Left cardiac atrium (tissue), 4 donors: ENCODE results near the gene TDRD6. TPM values are rescaled to one million over a fixed set of nuclear protein-coding genes. Genes with fewer than 3 reads are reported as not detected.
"Not testable (repeated sequence)": the region's sequence is repeated elsewhere in the genome, so short reads cannot be mapped to it uniquely, and the experiment has no call there.

Experiments used
- ATAC-seq, 2 donors: fragments of 200-7000 bp; cut with Tn5 transposase; one replicate each; pipeline ENCODE4 v1.9.1; 2020; ENCODE audit warnings: mild to moderate bottlenecking in 2 of 2, moderate library complexity in 2 of 2
- DNase-seq: peaks from one replicate; pipeline ENCODE4 v3.0.0-alpha.2; 2020
- intact Hi-C, 2 donors: fragments of 100-400 bp; cut with DNase I; formaldehyde crosslinking; loops; one replicate each; pipeline versions ENCODE4 v1.14.1 to v1.15.1; 2022 to 2023
- long read RNA-seq: library from polyadenylated mRNA; unstranded; transcript quantifications from one replicate; pipeline ENCODE4 v2.0.0, GENCODE V29; 2021
- total RNA-seq, 2 donors: library from RNA; stranded (reverse); fragmentation: NEBNext Ultra II Directional; extraction: Animal tissue kit (Norgen Biotek cat#: 25700); gene quantifications; one replicate each; pipeline ENCODE4 v1.2.1, GENCODE V29; 2021
- donor health status: DM: no; HTN: yes; CAD: no.
- donor health status: DM: no; HTN: yes; CAD: no; lungs with severe emphysema.
- donor health status: DM: yes; HTN: yes; CAD: no.
- donor health status: Dilated cardiomyopathy.

TDRD6 gene, protein sequence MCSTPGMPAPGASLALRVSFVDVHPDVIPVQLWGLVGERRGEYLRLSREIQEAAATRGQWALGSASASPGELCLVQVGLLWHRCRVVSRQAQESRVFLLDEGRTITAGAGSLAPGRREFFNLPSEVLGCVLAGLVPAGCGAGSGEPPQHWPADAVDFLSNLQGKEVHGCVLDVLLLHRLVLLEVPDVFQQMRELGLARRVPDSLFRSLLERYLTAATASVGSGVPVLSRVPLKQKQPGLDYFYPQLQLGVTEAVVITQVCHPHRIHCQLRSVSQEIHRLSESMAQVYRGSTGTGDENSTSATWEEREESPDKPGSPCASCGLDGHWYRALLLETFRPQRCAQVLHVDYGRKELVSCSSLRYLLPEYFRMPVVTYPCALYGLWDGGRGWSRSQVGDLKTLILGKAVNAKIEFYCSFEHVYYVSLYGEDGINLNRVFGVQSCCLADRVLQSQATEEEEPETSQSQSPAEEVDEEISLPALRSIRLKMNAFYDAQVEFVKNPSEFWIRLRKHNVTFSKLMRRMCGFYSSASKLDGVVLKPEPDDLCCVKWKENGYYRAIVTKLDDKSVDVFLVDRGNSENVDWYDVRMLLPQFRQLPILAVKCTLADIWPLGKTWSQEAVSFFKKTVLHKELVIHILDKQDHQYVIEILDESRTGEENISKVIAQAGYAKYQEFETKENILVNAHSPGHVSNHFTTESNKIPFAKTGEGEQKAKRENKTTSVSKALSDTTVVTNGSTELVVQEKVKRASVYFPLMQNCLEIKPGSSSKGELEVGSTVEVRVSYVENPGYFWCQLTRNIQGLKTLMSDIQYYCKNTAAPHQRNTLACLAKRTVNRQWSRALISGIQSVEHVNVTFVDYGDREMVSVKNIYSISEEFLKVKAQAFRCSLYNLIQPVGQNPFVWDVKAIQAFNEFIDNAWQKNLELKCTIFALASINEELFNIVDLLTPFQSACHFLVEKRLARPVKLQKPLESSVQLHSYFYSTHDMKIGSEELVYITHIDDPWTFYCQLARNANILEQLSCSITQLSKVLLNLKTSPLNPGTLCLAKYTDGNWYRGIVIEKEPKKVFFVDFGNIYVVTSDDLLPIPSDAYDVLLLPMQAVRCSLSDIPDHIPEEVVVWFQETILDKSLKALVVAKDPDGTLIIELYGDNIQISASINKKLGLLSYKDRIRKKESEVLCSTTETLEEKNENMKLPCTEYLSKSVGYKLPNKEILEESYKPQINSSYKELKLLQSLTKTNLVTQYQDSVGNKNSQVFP (N-terminal part only)
- under 1 TPM; 0.21 to 0.71 TPM for total RNA-seq
- long read RNA-seq: 0 reads

DNA sequence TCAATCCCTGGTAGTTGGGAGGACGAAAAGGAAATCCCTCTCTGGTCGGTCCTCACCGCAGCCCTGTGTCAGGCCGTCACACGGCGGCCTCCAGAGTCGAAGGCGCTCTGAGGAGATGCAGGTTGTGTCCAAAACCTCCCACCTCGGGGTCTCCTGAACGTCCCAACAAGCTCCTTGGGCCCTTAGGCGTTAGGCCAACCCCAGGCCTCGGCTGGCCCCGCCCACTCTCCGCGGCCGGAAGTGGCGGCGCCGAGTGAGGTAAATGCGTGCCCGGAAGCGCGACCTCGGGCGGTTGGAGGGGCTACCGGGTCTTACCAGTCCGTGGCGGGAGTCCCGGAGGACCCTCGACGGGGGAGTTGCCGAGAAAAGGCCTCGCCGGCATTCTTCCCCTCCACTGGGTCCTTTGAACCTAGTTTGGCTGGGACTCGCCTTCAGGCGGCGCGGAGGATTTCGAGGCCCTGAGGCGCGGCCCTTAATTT, at the start of gene TDRD6:
Gene TDRD6 (plus strand): TSS at position 267 of the 479 bp plus-strand sequence. CDS start 244 bp downstream, outside the sequence.
- intact Hi-C loops: no loop called here
- DNase-seq (peak; percentile 21), ATAC-seq (no peak)

DNA sequence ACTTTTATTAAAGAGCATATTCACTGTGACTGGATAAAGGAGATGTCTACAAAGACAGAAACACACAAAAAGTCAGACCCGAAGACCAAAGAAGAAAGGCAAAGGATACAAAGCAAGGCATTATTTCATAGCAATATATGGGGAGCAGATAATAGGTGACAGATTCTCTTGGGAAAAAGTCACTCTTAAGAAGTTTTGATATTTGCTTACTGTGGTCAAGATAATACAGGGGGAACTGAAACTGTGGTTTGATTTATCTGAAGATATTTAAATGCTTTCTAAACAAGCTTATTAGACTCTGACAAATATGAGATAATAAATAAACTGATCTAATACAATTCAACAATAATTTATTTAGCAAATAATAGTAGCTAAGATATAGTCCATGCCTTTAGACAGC, 49.8 kb upstream of the TDRD6 start:
- no peak for ATAC-seq
- DNase-seq: no peak
- intact Hi-C loops: no loop called here

- ATAC-seq (no peak), DNase-seq (no peak)
- intact Hi-C loops: no loop called here
Measured at GRCh38 chr6:46638650-46639049, 49.0 kb upstream of the TDRD6 start.

DNA sequence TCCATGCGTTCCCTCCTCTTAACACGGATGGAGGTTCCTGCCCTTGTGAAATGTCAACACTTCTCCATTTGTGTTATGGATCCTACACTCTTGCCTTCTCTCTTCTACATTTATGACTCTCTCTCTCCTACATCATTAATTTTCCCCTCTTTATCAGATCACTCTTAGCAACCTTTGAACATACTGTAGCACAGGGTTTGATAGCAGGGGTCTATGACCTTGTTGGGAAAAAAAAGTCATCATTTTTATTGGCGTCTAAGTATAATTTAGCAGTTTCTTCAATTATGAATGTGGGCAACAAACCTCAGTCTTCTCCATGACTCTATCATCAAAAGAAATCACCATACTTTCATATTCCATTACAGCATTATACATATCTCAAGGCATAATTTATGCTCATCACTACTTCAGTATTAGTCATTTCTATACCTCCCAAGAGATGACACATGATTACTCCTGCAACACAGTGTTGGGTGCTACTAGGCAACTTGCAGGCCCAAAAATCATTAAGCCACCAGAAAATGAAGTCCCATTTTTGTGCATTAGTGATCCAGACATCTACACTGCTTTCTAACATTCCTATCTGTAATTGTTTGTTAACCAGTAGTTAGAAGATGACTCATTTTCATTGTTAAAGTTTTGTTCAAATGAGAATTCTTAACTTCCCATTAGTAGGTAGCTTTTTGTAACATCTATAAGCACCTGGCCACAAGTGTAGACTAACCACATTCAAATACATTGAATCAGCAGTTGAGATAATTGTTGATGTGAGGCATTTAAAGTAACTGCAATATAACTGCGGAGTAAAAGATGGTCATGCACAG, 44.5 kb upstream of the TDRD6 start:
- intact Hi-C loops: no loop called here
- no peak for ATAC-seq

GRCh38 chr6:46645265-46645664, 42.4 kb upstream of the TDRD6 start:
- no peak for ATAC-seq
- intact Hi-C loops: no loop called here
- no peak for DNase-seq

More for the DNA sequence above, 44.5 kb upstream of the TDRD6 start:
- no peak for DNase-seq

GRCh38 chr6:46648108-46648507, 39.6 kb upstream of the TDRD6 start:
- DNase-seq, ATAC-seq, intact Hi-C loops: not testable (repeated sequence)

GRCh38 chr6:46648869-46649492, 38.7 kb upstream of the TDRD6 start:
- intact Hi-C loops: no loop called here
- ATAC-seq: no peak
- DNase-seq: no peak

- intact Hi-C loops: no loop called here
- DNase-seq (no peak), ATAC-seq (no peak)
Measured at GRCh38 chr6:46651006-46651405, 36.7 kb upstream of the TDRD6 start.

DNA sequence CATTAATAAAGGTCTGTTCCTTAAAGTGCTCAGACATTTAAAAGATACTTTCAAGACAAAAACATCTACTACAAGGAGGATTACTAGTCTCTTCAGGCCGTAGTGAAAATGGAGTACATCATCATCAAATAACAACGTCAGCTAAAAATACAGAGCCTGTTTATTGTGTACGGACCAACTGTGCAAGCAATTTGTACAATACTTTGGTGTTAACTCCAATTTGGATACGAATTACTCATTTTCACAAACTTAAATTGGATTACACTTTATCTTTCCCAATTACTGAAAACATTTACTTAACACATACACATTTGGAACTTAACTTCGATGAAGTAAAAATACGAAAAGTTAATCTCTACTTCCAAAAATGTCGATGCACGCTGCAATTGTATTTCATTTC, 35.9 kb upstream of the TDRD6 start:
- no peak for ATAC-seq
- intact Hi-C loops: no loop called here
- DNase-seq: no peak

DNA sequence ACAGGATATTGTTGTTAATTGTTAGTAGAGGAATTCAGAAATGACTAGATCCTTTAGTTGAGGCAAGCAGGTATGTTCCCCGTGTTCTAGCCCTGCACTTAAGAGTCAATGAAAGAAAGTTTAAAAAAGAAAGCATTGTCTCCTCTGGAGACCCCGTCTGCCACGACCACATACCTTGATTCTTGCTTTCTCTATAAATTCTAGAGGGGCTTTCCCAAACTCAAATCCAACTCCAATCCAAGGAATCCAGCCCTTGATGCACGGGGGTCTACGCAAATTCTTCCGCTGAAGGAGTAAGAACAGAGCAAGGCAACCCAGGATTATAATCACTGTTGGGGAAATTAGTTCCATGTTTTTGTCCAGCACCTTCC, 35.5 kb upstream of the TDRD6 start:
- intact Hi-C loops: no loop called here
- ATAC-seq (no peak), DNase-seq (no peak)

GRCh38 chr6:46652603-46653438, 34.9 kb upstream of the TDRD6 start, which contains the start of the genes CYP39A1 and SLC25A27:
TSS of gene CYP39A1 (minus strand) at chr6:46652818. CDS start at chr6:46652582, 236 bp downstream.
TSS of gene SLC25A27 (plus strand) at chr6:46652975. CDS start at chr6:46653193, 218 bp downstream.
- peak; percentile 100 for ATAC-seq

DNA sequence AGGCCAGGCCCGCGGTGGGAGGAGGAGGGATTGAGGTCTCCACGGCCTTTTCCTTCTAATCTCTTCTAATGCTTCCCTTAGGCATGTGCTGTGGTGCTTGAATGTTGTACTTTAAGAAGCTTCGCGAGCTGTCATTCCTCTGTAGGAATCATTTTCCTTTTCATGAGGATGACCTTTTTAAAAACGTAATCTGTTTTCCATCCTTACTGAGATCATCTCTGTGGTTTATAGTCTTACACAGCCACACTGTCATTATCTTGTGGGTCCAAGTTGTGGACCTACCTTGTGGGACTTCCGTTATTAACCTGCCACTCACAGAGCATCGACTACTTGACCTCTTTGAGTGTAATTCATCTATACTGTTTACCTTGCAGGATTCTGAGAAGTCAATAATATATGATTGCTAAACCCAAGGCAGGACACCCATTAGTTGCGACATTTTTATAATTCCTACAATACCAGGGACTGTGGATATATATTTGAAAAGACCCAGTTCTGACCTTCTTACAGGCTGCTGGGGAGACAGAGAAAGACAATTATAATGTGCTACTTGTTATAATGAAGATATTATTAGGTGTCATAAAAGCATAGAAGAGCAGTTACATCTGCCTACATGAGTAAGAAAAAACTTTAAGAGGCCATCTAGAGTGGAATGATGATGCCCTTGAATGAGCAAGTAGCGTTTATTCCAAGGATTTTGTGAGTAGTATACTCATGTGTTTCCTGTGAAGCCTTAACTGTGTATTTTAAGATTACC, 34.1 kb upstream of the TDRD6 start:
- DNase-seq: no peak
- ATAC-seq: no peak
- intact Hi-C loops: no loop called here

More at GRCh38 chr6:46652603-46653438, 34.9 kb upstream of the TDRD6 start, which contains the start of the genes CYP39A1 and SLC25A27:
- peak; percentile 96 for DNase-seq
- intact Hi-C loops: no loop called here

DNA sequence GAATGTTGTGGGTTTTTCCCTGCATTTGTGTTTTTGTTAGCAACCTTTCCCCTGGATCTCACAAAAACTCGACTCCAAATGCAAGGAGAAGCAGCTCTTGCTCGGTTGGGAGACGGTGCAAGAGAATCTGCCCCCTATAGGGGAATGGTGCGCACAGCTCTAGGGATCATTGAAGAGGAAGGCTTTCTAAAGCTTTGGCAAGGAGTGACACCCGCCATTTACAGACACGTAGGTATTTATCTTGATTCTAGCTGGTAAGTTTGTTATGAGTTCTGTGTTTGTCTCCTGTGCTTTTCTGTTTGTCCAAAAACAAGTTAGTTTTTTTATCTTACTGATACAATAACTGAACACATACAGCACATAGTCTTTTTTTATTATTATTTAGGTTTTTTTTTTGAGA, 31.9 kb upstream of the TDRD6 start:
- intact Hi-C loops: no loop called here
- no peak for ATAC-seq
- DNase-seq: no peak

DNA sequence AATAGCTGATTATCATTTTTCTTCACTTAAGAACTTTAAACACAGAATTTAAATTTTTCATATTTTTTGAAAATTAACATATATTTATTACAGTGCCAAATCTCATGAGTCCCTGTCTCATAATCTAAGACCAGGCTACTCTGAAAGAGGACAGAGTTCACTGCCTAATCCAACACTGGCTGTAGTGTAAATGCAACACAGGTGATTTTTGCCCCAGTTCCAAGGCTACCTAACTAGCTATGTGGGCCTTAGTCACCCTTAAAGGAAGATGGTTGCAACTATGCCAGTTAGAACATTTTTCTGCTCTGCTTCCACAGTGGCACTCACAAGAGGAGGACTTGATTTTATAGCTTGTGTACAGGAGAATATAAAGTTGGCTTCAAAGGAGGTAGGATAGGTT, 30.0 kb upstream of the TDRD6 start:
- ATAC-seq (no peak), DNase-seq (no peak)
- intact Hi-C loops: no loop called here

DNA sequence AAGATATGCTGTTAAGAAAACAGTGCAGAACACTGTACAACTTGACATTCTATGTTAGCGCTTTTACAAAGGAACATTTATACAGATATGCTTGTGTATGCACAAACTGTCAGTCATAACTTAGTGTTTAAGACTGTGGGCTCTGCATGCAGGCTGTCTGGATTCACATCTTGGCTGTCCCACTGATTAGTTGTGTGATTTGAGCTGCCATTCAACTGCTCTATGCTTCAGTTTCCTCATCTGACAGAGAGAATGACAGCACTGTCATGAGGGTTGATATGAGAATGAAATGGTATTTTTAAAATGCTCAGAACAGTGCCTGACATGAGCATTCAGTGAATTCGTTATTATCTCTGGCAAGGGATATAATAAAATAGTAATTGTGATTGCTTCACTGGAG, 26.2 kb upstream of the TDRD6 start:
- intact Hi-C loops: no loop called here
- DNase-seq (no peak), ATAC-seq (no peak)

GRCh38 chr6:46667377-46667776, 20.3 kb upstream of the TDRD6 start:
- ATAC-seq (no peak), DNase-seq (no peak)
- intact Hi-C loops: no loop called here
